WTC11 (cell line): ENCODE data around the gene FAM177B. TPM values are rescaled to one million over a fixed set of nuclear protein-coding genes. Genes with fewer than 3 reads are reported as not detected.

Source experiments
- ATAC-seq: fragments of 200-7000 bp; cut with Tn5 transposase; 2 replicates; pipeline ENCODE4 v1.10.0; 2021; ENCODE audit warnings: mild to moderate bottlenecking, moderate library complexity
- CTCF ChIA-PET: fragments of 300-600 bp; sonication (Branson Sonifier 250); formaldehyde crosslinking; loops from one replicate; lab custom pipeline; 2021; ENCODE audit warnings: antibody characterized with exemption; lab: Charles Lee
- POLR2A ChIA-PET: fragments of 350-600 bp; sonication (Branson Sonifier 250); formaldehyde crosslinking; loops from one replicate; lab custom pipeline; 2021; ENCODE audit warnings: antibody characterized with exemption; lab: Charles Lee
- DNase-seq: peaks from one replicate; pipeline ENCODE4 v3.0.0; 2021; ENCODE audit warnings: low spot score
- H3K27ac Mint-ChIP-seq: 2 replicates; pipeline ENCODE4 v1.8.0; 2021; ENCODE audit warnings: mixed read lengths
- H3K27me3 Mint-ChIP-seq: 2 replicates; pipeline ENCODE4 v1.8.0; 2021; ENCODE audit warnings: low read depth, mild to moderate bottlenecking, moderate library complexity, mixed read lengths
- H3K36me3 Mint-ChIP-seq: 2 replicates; pipeline ENCODE4 v1.8.0; 2021; ENCODE audit warnings: mixed read lengths
- H3K4me1 Mint-ChIP-seq: 2 replicates; pipeline ENCODE4 v1.8.0; 2022; ENCODE audit warnings: mixed read lengths
- H3K4me3 Mint-ChIP-seq: 2 replicates; pipeline ENCODE4 v1.8.0; 2021; ENCODE audit warnings: mild to moderate bottlenecking, moderate library complexity, mixed read lengths
- H3K9me3 Mint-ChIP-seq: 2 replicates; pipeline ENCODE4 v1.8.0; 2021; ENCODE audit warnings: mixed read lengths
- ATF1 ChIP-seq: sonication (generic); formaldehyde crosslinking; IDR thresholded peaks from 2 replicates; pipeline ENCODE4 v1.8.1; 2023; ENCODE audit warnings: mild to moderate bottlenecking, moderate library complexity, missing genetic modification reagents
- CREB1 ChIP-seq: sonication (generic); formaldehyde crosslinking; IDR thresholded peaks from 2 replicates; pipeline ENCODE4 v1.8.0; 2023; ENCODE audit warnings: mild to moderate bottlenecking, missing genetic modification reagents
- EMX1 ChIP-seq: fragments of 250-450 bp; sonication (Bioruptor Pico); IDR thresholded peaks from 2 replicates; pipeline ENCODE4 v1.8.0; 2021; ENCODE audit warnings: mild to moderate bottlenecking
- ETV6 ChIP-seq: sonication (generic); formaldehyde crosslinking; IDR thresholded peaks from 2 replicates; pipeline ENCODE4 v1.8.1; 2022; ENCODE audit warnings: mild to moderate bottlenecking, missing genetic modification reagents
- FOXK1 ChIP-seq: sonication (generic); formaldehyde crosslinking; IDR thresholded peaks from 2 replicates; pipeline ENCODE4 v1.8.0; 2022; ENCODE audit warnings: mild to moderate bottlenecking, moderate library complexity, missing genetic modification reagents
- FOXP4 ChIP-seq: sonication (generic); formaldehyde crosslinking; IDR thresholded peaks from 2 replicates; pipeline ENCODE4 v1.8.0; 2022; ENCODE audit warnings: mild to moderate bottlenecking, missing genetic modification reagents
- GABPB1 ChIP-seq: sonication (generic); formaldehyde crosslinking; IDR thresholded peaks from 2 replicates; pipeline ENCODE4 v1.8.1; 2023; ENCODE audit warnings: mild to moderate bottlenecking, missing genetic modification reagents
- GRHL2 ChIP-seq: fragments of 250-450 bp; sonication (Bioruptor Pico); IDR thresholded peaks from 2 replicates; pipeline ENCODE4 v1.8.0; 2022; ENCODE audit warnings: mild to moderate bottlenecking, moderate library complexity; ENCODE audit not compliant: insufficient replicate concordance, severe bottlenecking
- KAT7 ChIP-seq: sonication (generic); formaldehyde crosslinking; IDR thresholded peaks from 2 replicates; pipeline ENCODE4 v1.8.1; 2023; ENCODE audit warnings: missing genetic modification reagents, mild to moderate bottlenecking, borderline replicate concordance
- MYBL2 ChIP-seq: sonication (generic); formaldehyde crosslinking; IDR thresholded peaks from 2 replicates; pipeline ENCODE4 v1.8.1; 2023; ENCODE audit warnings: mild to moderate bottlenecking, moderate library complexity, missing genetic modification reagents
- NR3C1 ChIP-seq: sonication (generic); formaldehyde crosslinking; conservative IDR thresholded peaks from 2 replicates; pipeline ENCODE4 v1.8.1; 2023; ENCODE audit warnings: low read depth, mild to moderate bottlenecking, missing genetic modification reagents
- PRDM15 ChIP-seq: sonication (generic); formaldehyde crosslinking; IDR thresholded peaks from 2 replicates; pipeline ENCODE4 v1.8.0; 2022; ENCODE audit warnings: missing genetic modification reagents
- SMAD3 ChIP-seq: sonication (generic); formaldehyde crosslinking; IDR thresholded peaks from 2 replicates; pipeline ENCODE4 v1.8.0; 2022; ENCODE audit warnings: missing genetic modification reagents, mild to moderate bottlenecking, borderline replicate concordance
- STAT6 ChIP-seq: sonication (generic); formaldehyde crosslinking; conservative IDR thresholded peaks from 2 replicates; pipeline ENCODE4 v1.8.1; 2023; ENCODE audit warnings: mild to moderate bottlenecking, low read depth, missing genetic modification reagents, moderate library complexity
- USF2 ChIP-seq: sonication (generic); formaldehyde crosslinking; IDR thresholded peaks from 2 replicates; pipeline ENCODE4 v1.8.1; 2023; ENCODE audit warnings: mild to moderate bottlenecking, missing genetic modification reagents, moderate library complexity
- ZNF138 ChIP-seq: sonication (generic); formaldehyde crosslinking; conservative IDR thresholded peaks from 2 replicates; pipeline ENCODE4 v1.8.1; 2022; ENCODE audit warnings: mild to moderate bottlenecking, moderate library complexity, missing genetic modification reagents
- ZNF281 ChIP-seq: sonication (generic); formaldehyde crosslinking; IDR thresholded peaks from 2 replicates; pipeline ENCODE4 v1.8.0; 2023; ENCODE audit warnings: mild to moderate bottlenecking, missing genetic modification reagents
- ZNF425 ChIP-seq: fragments of 250-450 bp; sonication (Bioruptor Pico); conservative IDR thresholded peaks from 2 replicates; pipeline ENCODE4 v1.9.0; 2021; ENCODE audit warnings: mild to moderate bottlenecking
- total RNA-seq: library from RNA; stranded (reverse); gene quantifications from 3 replicates; pipeline ENCODE4 v1.2.3, GENCODE V29; 2021

FAM177B gene
- total RNA-seq, 1 experiment from 2014 or later: not detected

GRCh38 chr1:222787729-222788128, 50.7 kb downstream of the FAM177B start:
- H3K36me3 Mint-ChIP-seq: no peaks in the 10 kb centered on the region
- DNase-seq (no peak), ATAC-seq (no peak)
- no peak overlapping the region for H3K4me3 Mint-ChIP-seq
- H3K9me3 Mint-ChIP-seq: no peaks in the 10 kb centered on the region
- ChIA-PET POLR2A (no interaction called here), CTCF (interaction anchor here (1.1 to 1.2 kb wide), 2 partner anchors 302 to 336 kb away, joined by 4 to 5 read pairs; no protein-coding TSS in a partner anchor)
- H3K27me3 Mint-ChIP-seq: peaks cover 39% of the 10 kb centered on the region
- H3K4me1 Mint-ChIP-seq: no peaks in the 10 kb centered on the region
- TF ChIP-seq NR3C1 (CRISPR knock-in tag): no peak
- no peak overlapping the region for H3K27ac Mint-ChIP-seq

GRCh38 chr1:222788402-222789156, 51.6 kb downstream of the FAM177B start:
- no peaks in the 10 kb centered on the region for H3K9me3 Mint-ChIP-seq
- TF ChIP-seq PRDM15 (CRISPR knock-in tag) (no peak), KAT7 (CRISPR knock-in tag) (no peak), CREB1 (CRISPR knock-in tag) (no peak), ZNF281 (no peak), SMAD3 (no peak), FOXK1 (CRISPR knock-in tag) (no peak), EMX1 (CRISPR knock-in tag) (no peak), ATF1 (CRISPR knock-in tag) (no peak), ZNF425 (CRISPR knock-in tag) (no peak), GRHL2 (CRISPR knock-in tag) (no peak), STAT6 (CRISPR knock-in tag) (no peak), MYBL2 (no peak), USF2 (CRISPR knock-in tag) (no peak), ETV6 (CRISPR knock-in tag) (no peak), ZNF138 (CRISPR knock-in tag) (no peak), GABPB1 (CRISPR knock-in tag) (no peak), FOXP4 (CRISPR knock-in tag) (no peak)
- TF ChIP-seq, all 79 proteins: peak for 0
- DNase-seq (no peak), ATAC-seq (no peak)
- peaks cover 39% of the 10 kb centered on the region for H3K27me3 Mint-ChIP-seq
- ChIA-PET CTCF (interaction anchor here (1.0 to 1.1 kb wide), 2 partner anchors 301 to 335 kb away, joined by 3 to 4 read pairs; no protein-coding TSS in a partner anchor), POLR2A (no interaction called here)
- H3K4me3 Mint-ChIP-seq: no peak overlapping the region
- no peak overlapping the region for H3K27ac Mint-ChIP-seq
- H3K4me1 Mint-ChIP-seq: peaks cover 7% of the 10 kb centered on the region; the same call in 1 of the 2 replicates
- no peaks in the 10 kb centered on the region for H3K36me3 Mint-ChIP-seq
